Measurements from ENCODE around the gene LYPLAL1.

The LYPLAL1 gene

DNA sequence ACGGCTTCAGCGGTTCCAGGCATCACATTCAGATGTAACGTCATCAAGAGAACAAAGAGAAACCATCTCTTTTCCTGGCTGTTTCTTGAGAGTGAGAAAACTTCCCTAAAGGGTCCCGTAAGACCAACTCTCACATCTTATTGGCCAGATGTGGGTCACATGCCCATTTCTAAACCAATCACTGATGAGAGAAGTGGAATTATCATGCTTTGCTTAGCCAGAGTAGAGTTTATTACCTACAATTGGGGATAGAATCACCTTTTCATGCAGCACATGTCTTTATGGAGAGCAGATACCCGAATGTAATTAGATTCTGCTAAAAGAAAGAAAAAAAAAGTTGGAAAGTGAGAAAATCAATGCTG is 54.4 kb downstream of the LYPLAL1 start:
- H3K4me2 ChIP-seq, result no peak overlapping the region
- H3K4me1 ChIP-seq (ENCODE audit: low read depth, poor library complexity, severe bottlenecking), result no peaks in the 10 kb centered on the region
- TF ChIP-seq, protein P1, sequence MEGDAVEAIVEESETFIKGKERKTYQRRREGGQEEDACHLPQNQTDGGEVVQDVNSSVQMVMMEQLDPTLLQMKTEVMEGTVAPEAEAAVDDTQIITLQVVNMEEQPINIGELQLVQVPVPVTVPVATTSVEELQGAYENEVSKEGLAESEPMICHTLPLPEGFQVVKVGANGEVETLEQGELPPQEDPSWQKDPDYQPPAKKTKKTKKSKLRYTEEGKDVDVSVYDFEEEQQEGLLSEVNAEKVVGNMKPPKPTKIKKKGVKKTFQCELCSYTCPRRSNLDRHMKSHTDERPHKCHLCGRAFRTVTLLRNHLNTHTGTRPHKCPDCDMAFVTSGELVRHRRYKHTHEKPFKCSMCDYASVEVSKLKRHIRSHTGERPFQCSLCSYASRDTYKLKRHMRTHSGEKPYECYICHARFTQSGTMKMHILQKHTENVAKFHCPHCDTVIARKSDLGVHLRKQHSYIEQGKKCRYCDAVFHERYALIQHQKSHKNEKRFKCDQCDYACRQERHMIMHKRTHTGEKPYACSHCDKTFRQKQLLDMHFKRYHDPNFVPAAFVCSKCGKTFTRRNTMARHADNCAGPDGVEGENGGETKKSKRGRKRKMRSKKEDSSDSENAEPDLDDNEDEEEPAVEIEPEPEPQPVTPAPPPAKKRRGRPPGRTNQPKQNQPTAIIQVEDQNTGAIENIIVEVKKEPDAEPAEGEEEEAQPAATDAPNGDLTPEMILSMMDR (conservative IDR thresholded peaks at IDR 0.05; ENCODE audit: low read depth, low read length), result no peak
- H3K79me2 ChIP-seq (ENCODE audit: insufficient read depth, low read depth), result no peaks in the 10 kb centered on the region
- no peak overlapping the region for H3K4me3 ChIP-seq (IDR thresholded peaks at IDR 0.05; ENCODE audit: insufficient read depth, low read depth, low read length)
- H3K27ac ChIP-seq, result no peak overlapping the region
- H3K36me3 ChIP-seq (ENCODE audit: insufficient read depth), result no peaks in the 10 kb centered on the region
- H2AFZ ChIP-seq (ENCODE audit: low read depth), result no peak overlapping the region
- no peaks in the 10 kb centered on the region for H4K20me1 ChIP-seq (ENCODE audit: insufficient read depth)
- no peak overlapping the region for H3K9ac ChIP-seq
- no peaks in the 10 kb centered on the region for H3K27me3 ChIP-seq (ENCODE audit: insufficient read depth, low read depth)

DNA sequence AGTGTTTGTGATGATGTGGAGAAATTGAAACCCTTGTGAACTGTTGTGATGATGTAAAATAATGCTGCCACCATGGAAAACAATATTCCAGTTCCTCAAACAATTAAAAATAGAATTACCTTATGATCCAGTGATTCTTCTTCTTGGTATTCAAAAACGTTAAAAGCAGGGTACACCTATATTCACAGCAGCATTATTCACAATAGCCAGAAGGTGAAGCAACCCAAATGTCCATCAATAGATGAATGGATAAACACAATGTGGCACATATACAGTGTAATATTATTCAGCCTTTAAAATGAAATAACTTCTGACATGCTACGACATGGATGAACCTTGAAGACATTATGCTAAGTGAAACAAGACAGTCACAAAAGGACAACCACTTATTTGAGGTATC is 59.2 kb downstream of the LYPLAL1 start:
- Histone ChIP-seq H3K36me3 (ENCODE audit: insufficient read depth) (no peaks in the 10 kb centered on the region), H3K27ac (no peak overlapping the region), H3K79me2 (ENCODE audit: insufficient read depth, low read depth) (no peaks in the 10 kb centered on the region), H3K27me3 (ENCODE audit: insufficient read depth, low read depth) (no peaks in the 10 kb centered on the region), H2AFZ (ENCODE audit: low read depth) (no peak overlapping the region), H3K4me2 (no peak overlapping the region), H3K4me1 (ENCODE audit: low read depth, poor library complexity, severe bottlenecking) (no peaks in the 10 kb centered on the region), H3K4me3 (IDR thresholded peaks at IDR 0.05; ENCODE audit: insufficient read depth, low read depth, low read length) (no peak overlapping the region), H3K9ac (no peak overlapping the region), H4K20me1 (ENCODE audit: insufficient read depth) (no peaks in the 10 kb centered on the region)
- TF ChIP-seq, protein P1 (conservative IDR thresholded peaks at IDR 0.05; ENCODE audit: low read depth, low read length), result no peak

DNA sequence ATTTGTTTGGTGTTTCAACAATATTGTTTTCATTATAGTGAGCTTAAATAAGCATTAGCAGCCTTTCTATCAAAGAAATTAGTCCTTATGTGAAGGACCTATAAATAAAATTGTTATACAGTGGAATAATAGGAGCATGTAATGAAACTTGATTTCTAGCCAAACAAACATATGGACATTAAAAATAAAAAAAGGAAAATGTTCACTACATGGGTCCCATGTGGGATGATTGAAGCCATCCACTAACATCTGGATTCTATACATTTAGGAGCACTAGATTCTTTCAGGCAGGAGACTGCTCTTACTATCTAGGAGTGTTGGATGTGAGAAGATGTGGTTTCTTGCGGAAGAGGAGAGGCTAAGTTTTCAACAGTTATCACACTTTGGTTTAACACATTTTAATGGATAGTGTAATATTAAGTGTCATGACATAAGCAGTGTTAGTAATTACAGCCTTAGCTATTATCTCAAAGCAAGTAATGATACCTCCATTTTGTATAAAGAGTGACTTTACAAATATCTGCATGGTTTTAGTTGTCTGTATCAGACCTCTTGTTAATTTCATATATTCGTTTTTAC is 62.3 kb downstream of the LYPLAL1 start:
- H3K27me3 ChIP-seq (ENCODE audit: insufficient read depth, low read depth), result no peaks in the 10 kb centered on the region
- no peak overlapping the region for H3K4me3 ChIP-seq (IDR thresholded peaks at IDR 0.05; ENCODE audit: insufficient read depth, low read depth, low read length)
- TF ChIP-seq, protein P1 (conservative IDR thresholded peaks at IDR 0.05; ENCODE audit: low read depth, low read length), result no peak

DNA sequence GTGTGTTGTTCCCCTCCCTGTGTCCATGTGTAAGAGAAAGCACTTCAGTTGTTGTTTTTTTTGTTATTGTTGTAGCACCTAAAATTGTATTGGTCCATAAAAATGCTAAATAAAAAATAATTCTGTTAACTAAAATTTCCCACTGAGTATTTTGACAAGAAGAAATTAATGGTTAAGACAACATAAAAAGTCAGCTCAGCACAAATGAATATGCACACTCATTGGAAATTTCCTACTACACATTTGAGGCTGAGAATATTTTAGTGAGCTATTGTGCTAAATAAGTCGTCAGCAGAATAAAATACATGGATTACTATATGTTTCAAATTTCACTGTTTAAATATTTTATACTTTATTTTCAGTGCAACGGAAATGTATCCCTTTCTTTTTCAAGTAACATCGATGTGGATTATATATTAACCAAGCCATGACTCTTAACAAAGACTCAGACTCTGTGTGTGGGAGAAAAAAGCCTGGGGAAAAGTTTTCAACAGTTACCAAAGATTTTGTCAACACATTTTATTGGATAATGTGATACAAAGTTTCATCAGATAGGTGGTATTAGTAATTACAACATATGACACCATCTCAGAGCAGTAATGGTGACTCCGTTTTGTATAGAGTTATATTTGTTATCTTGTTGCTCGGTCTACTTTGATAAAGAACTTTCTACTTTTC is 63.4 kb downstream of the LYPLAL1 start:
- H3K27me3 ChIP-seq (ENCODE audit: insufficient read depth, low read depth), result no peaks in the 10 kb centered on the region
- no peak overlapping the region for H3K9ac ChIP-seq
- no peaks in the 10 kb centered on the region for H4K20me1 ChIP-seq (ENCODE audit: insufficient read depth)
- TF ChIP-seq, protein P1 (conservative IDR thresholded peaks at IDR 0.05; ENCODE audit: low read depth, low read length), result no peak
- no peaks in the 10 kb centered on the region for H3K4me1 ChIP-seq (ENCODE audit: low read depth, poor library complexity, severe bottlenecking)
- H2AFZ ChIP-seq (ENCODE audit: low read depth), result no peak overlapping the region
- H3K4me3 ChIP-seq (IDR thresholded peaks at IDR 0.05; ENCODE audit: insufficient read depth, low read depth, low read length), result no peak overlapping the region
- no peak overlapping the region for H3K27ac ChIP-seq
- no peaks in the 10 kb centered on the region for H3K36me3 ChIP-seq (ENCODE audit: insufficient read depth)
- H3K4me2 ChIP-seq, result no peak overlapping the region
- H3K79me2 ChIP-seq (ENCODE audit: insufficient read depth, low read depth), result no peaks in the 10 kb centered on the region

More for the DNA sequence above, 62.3 kb downstream of the LYPLAL1 start:
- Histone ChIP-seq H3K27ac (no peak overlapping the region), H4K20me1 (ENCODE audit: insufficient read depth) (no peaks in the 10 kb centered on the region), H3K9ac (no peak overlapping the region), H3K79me2 (ENCODE audit: insufficient read depth, low read depth) (no peaks in the 10 kb centered on the region), H3K4me2 (no peak overlapping the region), H2AFZ (ENCODE audit: low read depth) (no peak overlapping the region), H3K36me3 (ENCODE audit: insufficient read depth) (no peaks in the 10 kb centered on the region), H3K4me1 (ENCODE audit: low read depth, poor library complexity, severe bottlenecking) (no peaks in the 10 kb centered on the region)

Measured in KMS-11 (cell line).